CD4-positive, alpha-beta T cell (primary cell): ENCODE measurements around the gene MAP3K7CL. TPM values are rescaled to one million over a fixed set of nuclear protein-coding genes. Genes with fewer than 3 reads are reported as not detected.

Experiments used
- ATAC-seq: fragments of 200-7000 bp; cut with Tn5 transposase; one replicate; pipeline ENCODE4 v1.10.0; 2022; ENCODE audit warnings: mild to moderate bottlenecking; ENCODE audit not compliant: poor library complexity
- CTCF ChIA-PET: fragments of 350-600 bp; sonication (Branson Sonifier 250); formaldehyde crosslinking; loops from one replicate; lab custom pipeline; 2021; ENCODE audit warnings: antibody characterized with exemption, inconsistent platforms; lab: Charles Lee
- POLR2A ChIA-PET: fragments of 350-600 bp; sonication (Branson Sonifier 250); formaldehyde crosslinking; loops from one replicate; lab custom pipeline; 2021; ENCODE audit warnings: antibody characterized with exemption, inconsistent platforms; lab: Charles Lee
- DNase-seq, 14 experiments: peaks; one replicate each; pipeline ENCODE4 v3.0.0-alpha.2; 2013 to 2020; ENCODE audit warnings: mixed read lengths in 2 of 14
- H3K27ac ChIP-seq, 2 donors: one replicate each; pipeline versions ENCODE4 v1.5.1 to v1.7.0; 2013; ENCODE audit warnings: low read length in 2 of 2, low read depth in 1 of 2, mild to moderate bottlenecking in 1 of 2
- H3K27me3 ChIP-seq, 2 experiments: 1 replicate in 1 of 2; 2 replicates in 1 of 2; pipeline versions ENCODE4 v1.6.1 to v1.7.0; 2013; ENCODE audit warnings: low read length in 2 of 2, control low read depth in 1 of 2, mild to moderate bottlenecking in 1 of 2, moderate library complexity in 1 of 2; ENCODE audit not compliant: insufficient read depth in 2 of 2, control insufficient read depth in 1 of 2
- H3K36me3 ChIP-seq: one replicate; pipeline ENCODE4 v1.6.1; 2013; ENCODE audit warnings: low read length, control low read depth; ENCODE audit not compliant: insufficient read depth
- H3K4me1 ChIP-seq: one replicate; pipeline ENCODE4 v1.6.1; 2013; ENCODE audit warnings: low read length, control low read depth; ENCODE audit not compliant: insufficient read depth
- H3K4me3 ChIP-seq: one replicate; pipeline ENCODE4 v1.5.1; 2013; ENCODE audit warnings: mild to moderate bottlenecking, low read length, moderate library complexity
- H3K9me3 ChIP-seq, 2 experiments: 1 replicate in 1 of 2; 2 replicates in 1 of 2; pipeline versions ENCODE4 v1.6.1 to v1.7.0; 2013; ENCODE audit warnings: low read length in 2 of 2, mild to moderate bottlenecking in 2 of 2, control low read depth in 1 of 2, moderate library complexity in 1 of 2; ENCODE audit not compliant: control insufficient read depth in 1 of 2, insufficient read depth in 1 of 2
- H3K27ac Mint-ChIP-seq: one replicate; pipeline ENCODE4 v1.8.0; 2020; ENCODE audit warnings: mixed read lengths
- H3K27me3 Mint-ChIP-seq: one replicate; pipeline ENCODE4 v1.8.0; 2021; ENCODE audit warnings: mixed read lengths
- H3K36me3 Mint-ChIP-seq: one replicate; pipeline ENCODE4 v1.8.0; 2021; ENCODE audit warnings: low read depth, mixed read lengths
- H3K4me1 Mint-ChIP-seq: one replicate; pipeline ENCODE4 v1.8.0; 2021; ENCODE audit warnings: low read depth, mixed read lengths
- H3K4me3 Mint-ChIP-seq: one replicate; pipeline ENCODE4 v1.8.0; 2020; ENCODE audit warnings: mild to moderate bottlenecking, mixed read lengths
- H3K9me3 Mint-ChIP-seq: one replicate; pipeline ENCODE4 v1.8.0; 2020; ENCODE audit warnings: mixed read lengths
- CTCF ChIP-seq: fragments of 200-600 bp; IDR thresholded peaks from one replicate; pipeline ENCODE4 v1.8.0; 2022; ENCODE audit warnings: antibody characterized with exemption, mild to moderate bottlenecking
- intact Hi-C, 2 experiments: fragments of 100-400 bp; cut with DNase I in 1 of 2; cut with micrococcal nuclease in 1 of 2; formaldehyde crosslinking; loops; one replicate each; pipeline versions ENCODE4 v1.15.1 to v1.9.0; 2023 to 2025; cut with DNase I, micrococcal nuclease
- total RNA-seq, 174 experiments: library from RNA in 2 of 174; stranded (reverse) in 2 of 174; gene quantifications; one replicate each; pipeline ENCODE4 v1.2.3 and lab custom pipeline; 2021 to 2026

The MAP3K7CL gene
- total RNA-seq, 2 experiments from 2014 or later, result 4.6 to 4.7 TPM

DNA sequence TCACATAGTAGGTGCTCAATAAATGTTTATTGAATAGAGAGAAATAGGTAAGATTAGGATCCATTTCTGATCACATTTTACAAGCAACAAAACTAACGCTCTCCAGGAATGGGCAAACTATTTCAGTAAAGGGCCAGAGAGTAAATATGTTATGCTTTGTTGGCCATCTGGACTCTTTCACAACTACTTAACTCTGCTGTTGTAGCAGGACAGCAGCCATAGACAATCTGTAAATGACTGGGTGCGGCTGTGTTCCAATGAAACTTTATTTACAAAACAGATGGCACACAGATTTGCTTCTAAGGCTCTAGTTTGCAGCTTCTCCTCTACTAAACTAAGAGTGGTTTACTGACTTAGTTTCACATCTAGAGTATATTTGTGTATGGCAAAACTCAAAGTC lies 85.3 kb downstream of the MAP3K7CL start:
- Mint-ChIP-seq H3K36me3 (no peaks in the 10 kb centered on the region), H3K27me3 (no peaks in the 10 kb centered on the region), H3K27ac (no peak overlapping the region), H3K4me3 (no peak overlapping the region), H3K9me3 (no peaks in the 10 kb centered on the region), H3K4me1 (no peaks in the 10 kb centered on the region)
- Histone ChIP-seq H3K36me3 (no peaks in the 10 kb centered on the region), H3K4me3 (no peak overlapping the region), H3K27ac (no peak overlapping the region), H3K9me3 (no peaks in the 10 kb centered on the region), H3K4me1 (no peaks in the 10 kb centered on the region), H3K27me3 (no peaks in the 10 kb centered on the region)
- no peak for DNase-seq
- TF ChIP-seq CTCF, result no peak
- intact Hi-C loops, result no loop called here
- ATAC-seq, result no peak
- CTCF ChIA-PET, result no interaction called here
- POLR2A ChIA-PET, result no interaction called here

DNA sequence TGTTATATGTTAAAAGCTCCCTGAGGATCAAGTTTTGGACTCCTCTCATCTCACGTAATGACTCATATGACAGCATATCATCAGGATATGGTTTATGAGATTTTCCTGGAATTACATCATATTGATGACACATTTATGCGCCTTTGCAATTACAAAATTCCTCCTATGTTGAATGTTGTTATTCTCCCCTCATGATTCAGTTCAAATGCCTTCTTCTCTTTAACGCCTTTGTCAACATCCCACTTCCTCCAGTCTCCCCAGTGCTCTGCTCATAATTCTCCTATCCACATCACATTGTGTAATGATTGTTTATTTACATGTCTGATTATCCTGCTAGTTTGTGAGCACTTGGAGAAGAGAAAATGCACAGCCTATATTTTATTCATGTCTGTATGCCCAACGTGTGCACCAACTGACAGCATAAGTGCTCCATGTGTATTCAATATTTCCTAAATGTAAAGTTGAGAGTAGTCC lies 87.4 kb downstream of the MAP3K7CL start:
- no peaks in the 10 kb centered on the region for H3K9me3 Mint-ChIP-seq
- no peak overlapping the region for H3K4me3 Mint-ChIP-seq
- no peaks in the 10 kb centered on the region for H3K27me3 Mint-ChIP-seq
- H3K27ac Mint-ChIP-seq, result no peak overlapping the region
- no peak for ATAC-seq
- no peak overlapping the region for H3K4me3 ChIP-seq
- H3K4me1 ChIP-seq, result no peaks in the 10 kb centered on the region
- H3K36me3 Mint-ChIP-seq, result no peaks in the 10 kb centered on the region
- no peaks in the 10 kb centered on the region for H3K36me3 ChIP-seq
- intact Hi-C loops, result no loop called here
- DNase-seq, result peak in 2 of 14 experiments; percentile 43 to 57
- ChIA-PET CTCF (interaction anchor here (0.9 kb wide), 1 partner anchor 14 kb away, joined by 3 read pairs; no protein-coding TSS in a partner anchor), POLR2A (no interaction called here)
- H3K4me1 Mint-ChIP-seq, result no peaks in the 10 kb centered on the region
- no peaks in the 10 kb centered on the region for H3K9me3 ChIP-seq
- TF ChIP-seq CTCF, result no peak
- H3K27ac ChIP-seq, result no peak overlapping the region
- H3K27me3 ChIP-seq, result no peaks in the 10 kb centered on the region

- ATAC-seq (no peak), DNase-seq (no peak)
- no peak overlapping the region for H3K4me3 ChIP-seq
- POLR2A ChIA-PET, result no interaction called here
- TF ChIP-seq CTCF, result no peak
- Mint-ChIP-seq H3K36me3 (no peaks in the 10 kb centered on the region), H3K4me3 (no peak overlapping the region), H3K4me1 (no peaks in the 10 kb centered on the region), H3K9me3 (no peaks in the 10 kb centered on the region), H3K27me3 (no peaks in the 10 kb centered on the region), H3K27ac (no peak overlapping the region)
- no peaks in the 10 kb centered on the region for H3K27me3 ChIP-seq
- no peak overlapping the region for H3K27ac ChIP-seq
- no peaks in the 10 kb centered on the region for H3K9me3 ChIP-seq
- CTCF ChIA-PET, result interaction anchor here (0.9 kb wide), 1 partner anchor 13 kb away, joined by 3 read pairs; no protein-coding TSS in a partner anchor
- H3K4me1 ChIP-seq, result no peaks in the 10 kb centered on the region
- intact Hi-C loops, result no loop called here
- no peaks in the 10 kb centered on the region for H3K36me3 ChIP-seq
These were observed 88.3 kb downstream of the MAP3K7CL start for GRCh38 chr21:29218749-29219148.
